Thoracic aorta (tissue), 2 donors: ENCODE measurements around the gene PIGU. TPM values are rescaled to one million over a fixed set of nuclear protein-coding genes. Genes with fewer than 3 reads are reported as not detected.
"Not testable (repeated sequence)": the region's sequence is repeated elsewhere in the genome, so short reads cannot be mapped to it uniquely, and the experiment has no call there.

Source experiments
- ATAC-seq: fragments of 150-250 bp; one replicate; pipeline ENCODE4 v1.8.0; 2017; ENCODE audit warnings: low read depth; ENCODE audit not compliant: insufficient number of reproducible peaks, low FRiP score
- DNase-seq: peaks from one replicate; pipeline ENCODE4 v3.0.0-alpha.2; 2020; ENCODE audit warnings: low spot score
- H3K27ac ChIP-seq, 2 donors: fragments of 200-600 bp; sonication (generic); 1 replicate in 1 of 2; 2 replicates in 1 of 2; pipeline ENCODE4 v1.5.1; 2016; ENCODE audit warnings: mild to moderate bottlenecking in 2 of 2, moderate library complexity in 2 of 2
- H3K27me3 ChIP-seq: fragments of 200-600 bp; sonication (generic); replicated peaks from 2 replicates; pipeline ENCODE4 v1.6.0; 2016; ENCODE audit warnings: mild to moderate bottlenecking; ENCODE audit not compliant: insufficient read depth
- H3K36me3 ChIP-seq: fragments of 200-600 bp; sonication (generic); one replicate; pipeline ENCODE4 v1.5.1; 2016
- H3K4me1 ChIP-seq, 2 donors: fragments of 200-600 bp; sonication (generic); 1 replicate in 1 of 2; 2 replicates in 1 of 2; pipeline versions ENCODE4 v1.5.1 to v1.6.0; 2016; ENCODE audit warnings: low read depth in 2 of 2, mild to moderate bottlenecking in 1 of 2; ENCODE audit not compliant: control insufficient read depth in 1 of 2
- H3K4me3 ChIP-seq: fragments of 200-600 bp; sonication (generic); 2 replicates; pipeline ENCODE4 v1.5.1; 2016; ENCODE audit warnings: mild to moderate bottlenecking
- H3K9me3 ChIP-seq: fragments of 200-600 bp; sonication (generic); 2 replicates; pipeline ENCODE4 v1.5.1; 2016
- CTCF ChIP-seq: fragments of 200-600 bp; sonication (generic); IDR thresholded peaks from one replicate; pipeline ENCODE4 v1.5.1; 2019; ENCODE audit warnings: antibody characterized with exemption
- total RNA-seq, 2 donors: library from RNA; depleted of rRNA; stranded (reverse); fragments of >200 nt; gene quantifications; one replicate each; pipeline versions ENCODE4 v1.1.0 to v1.2.3, GENCODE V29; 2016

PIGU gene
- total RNA-seq, 2 donors from 2014 or later = 10.2 to 10.4 TPM

DNA sequence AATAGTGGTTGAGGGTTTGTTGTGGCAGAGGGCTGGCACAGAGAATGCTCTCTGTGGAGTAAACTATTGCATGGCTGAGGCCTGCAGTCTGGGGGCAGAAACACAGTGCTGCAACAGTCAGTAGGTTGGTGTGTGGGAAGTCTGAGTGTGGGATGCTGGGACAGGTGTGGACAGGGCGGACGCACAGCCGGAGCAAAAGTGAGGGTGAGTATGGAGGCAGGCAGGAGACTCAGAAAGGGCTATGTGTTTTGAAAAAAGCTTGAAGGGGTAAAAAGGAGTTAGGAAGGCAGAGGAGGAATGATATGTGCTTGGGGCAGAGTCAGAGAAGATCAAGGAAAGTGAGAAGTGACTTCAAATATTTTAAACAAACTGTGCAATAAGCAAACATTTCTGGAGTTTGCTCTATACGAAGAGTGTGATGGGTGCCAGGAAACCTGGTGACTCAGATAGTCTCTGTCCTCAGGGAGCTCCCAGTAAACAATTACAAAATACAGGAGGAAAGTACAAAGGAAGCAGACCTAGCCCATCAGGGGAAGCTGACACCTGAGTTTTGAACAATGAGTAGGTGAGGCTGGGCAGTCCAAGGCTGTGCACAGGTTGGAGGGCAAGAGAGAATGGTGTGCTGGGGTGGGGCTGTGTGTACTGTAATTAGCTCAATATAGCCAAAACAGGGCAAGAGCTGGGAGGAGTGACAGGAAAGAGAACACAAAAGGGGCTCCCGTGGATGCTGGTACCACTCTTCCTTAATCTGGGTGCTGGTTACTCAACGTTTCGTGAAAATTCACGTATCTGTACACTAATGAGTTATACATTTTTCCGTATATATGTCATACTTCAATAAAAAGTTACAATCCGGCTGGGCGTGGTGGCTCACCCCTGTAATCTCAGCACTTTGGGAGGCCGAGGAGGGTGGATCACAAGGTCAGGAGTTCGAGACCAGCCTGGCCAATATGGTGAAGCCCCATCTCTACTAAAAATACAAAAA lies 55.2 kb downstream of the PIGU start:
- no peak overlapping the region for H3K4me3 ChIP-seq
- H3K27me3 ChIP-seq = no peaks in the 10 kb centered on the region
- no peaks in the 10 kb centered on the region for H3K4me1 ChIP-seq
- no peak for ATAC-seq
- DNase-seq = no peak
- H3K36me3 ChIP-seq = no peaks in the 10 kb centered on the region
- H3K9me3 ChIP-seq = no peaks in the 10 kb centered on the region
- no peak overlapping the region for H3K27ac ChIP-seq
- no peak for TF ChIP-seq CTCF

GRCh38 chr20:34621036-34621343 lies 55.9 kb downstream of the PIGU start:
- no peak for TF ChIP-seq CTCF
- no peak for ATAC-seq
- H3K27me3 ChIP-seq = no peaks in the 10 kb centered on the region

GRCh38 chr20:34618676-34619075 lies 58.2 kb downstream of the PIGU start:
- DNase-seq = no peak
- ATAC-seq = no peak
- Histone ChIP-seq H3K9me3 (no peaks in the 10 kb centered on the region), H3K27me3 (no peaks in the 10 kb centered on the region), H3K36me3 (peaks cover 3% of the 10 kb centered on the region), H3K4me1 (no peaks in the 10 kb centered on the region), H3K27ac (no peak overlapping the region), H3K4me3 (no peak overlapping the region)
- no peak for TF ChIP-seq CTCF

More at GRCh38 chr20:34621036-34621343, 55.9 kb downstream of the PIGU start:
- no peak for DNase-seq
- Histone ChIP-seq H3K27ac (no peak overlapping the region), H3K4me3 (no peak overlapping the region), H3K4me1 (no peaks in the 10 kb centered on the region), H3K36me3 (no peaks in the 10 kb centered on the region), H3K9me3 (no peaks in the 10 kb centered on the region)

DNA sequence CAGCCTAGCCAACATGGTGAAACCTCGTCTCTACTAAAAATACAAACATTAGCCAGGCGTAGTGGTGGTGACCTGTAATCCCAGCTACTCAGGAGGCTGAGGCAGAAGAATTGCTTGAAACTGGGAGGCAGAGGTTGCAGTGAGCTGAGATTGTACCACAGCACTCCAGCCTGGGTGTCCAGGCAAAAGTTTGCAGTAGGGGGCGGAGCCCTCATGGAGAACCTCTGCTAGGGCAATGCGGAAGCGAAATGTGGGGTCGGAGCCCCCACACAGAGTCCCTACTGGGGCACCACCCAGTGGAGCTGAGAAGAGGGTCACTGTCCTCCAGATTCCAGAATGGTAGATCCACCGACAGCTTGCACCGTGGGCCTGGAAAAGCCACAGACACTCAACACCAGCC lies 60.0 kb downstream of the PIGU start:
- not testable (repeated sequence) for H3K9me3 ChIP-seq, H3K4me3 ChIP-seq, H3K36me3 ChIP-seq, ATAC-seq, H3K27ac ChIP-seq, H3K4me1 ChIP-seq, DNase-seq, H3K27me3 ChIP-seq

- Histone ChIP-seq H3K27me3 (no peaks in the 10 kb centered on the region), H3K4me3 (no peak overlapping the region), H3K27ac (no peak overlapping the region), H3K9me3 (no peaks in the 10 kb centered on the region), H3K4me1 (no peaks in the 10 kb centered on the region), H3K36me3 (peaks cover 3% of the 10 kb centered on the region)
- TF ChIP-seq CTCF = no peak
- ATAC-seq (no peak), DNase-seq (no peak)
These were observed 61.4 kb downstream of the PIGU start for GRCh38 chr20:34615477-34615876.

- not testable (repeated sequence) for H3K36me3 ChIP-seq, H3K9me3 ChIP-seq, H3K27ac ChIP-seq, H3K27me3 ChIP-seq, H3K4me3 ChIP-seq, H3K4me1 ChIP-seq, ATAC-seq, DNase-seq
These were observed 64.9 kb downstream of the PIGU start for GRCh38 chr20:34611976-34612375.
